OCI-LY1 (cell line): Measurements from ENCODE around the gene SLC35C1.

Source experiments
- EZH2 ChIP-seq: fragments of 200-600 bp; sonication (generic), shearing (Covaris generic); IDR thresholded peaks from 2 replicates; pipeline ENCODE4 v1.8.0; 2017; ENCODE audit warnings: borderline replicate concordance, mixed run types, mild to moderate bottlenecking, antibody characterized with exemption, low read length, moderate library complexity, mixed read lengths
- TF ChIP-seq, protein P1 (sequence below): fragments of 200-600 bp; sonication (generic), shearing (Covaris generic); IDR thresholded peaks from 2 replicates; pipeline ENCODE4 v1.5.1; 2017; ENCODE audit warnings: mild to moderate bottlenecking, antibody characterized with exemption, low read length, moderate library complexity, mixed read lengths

DNA sequence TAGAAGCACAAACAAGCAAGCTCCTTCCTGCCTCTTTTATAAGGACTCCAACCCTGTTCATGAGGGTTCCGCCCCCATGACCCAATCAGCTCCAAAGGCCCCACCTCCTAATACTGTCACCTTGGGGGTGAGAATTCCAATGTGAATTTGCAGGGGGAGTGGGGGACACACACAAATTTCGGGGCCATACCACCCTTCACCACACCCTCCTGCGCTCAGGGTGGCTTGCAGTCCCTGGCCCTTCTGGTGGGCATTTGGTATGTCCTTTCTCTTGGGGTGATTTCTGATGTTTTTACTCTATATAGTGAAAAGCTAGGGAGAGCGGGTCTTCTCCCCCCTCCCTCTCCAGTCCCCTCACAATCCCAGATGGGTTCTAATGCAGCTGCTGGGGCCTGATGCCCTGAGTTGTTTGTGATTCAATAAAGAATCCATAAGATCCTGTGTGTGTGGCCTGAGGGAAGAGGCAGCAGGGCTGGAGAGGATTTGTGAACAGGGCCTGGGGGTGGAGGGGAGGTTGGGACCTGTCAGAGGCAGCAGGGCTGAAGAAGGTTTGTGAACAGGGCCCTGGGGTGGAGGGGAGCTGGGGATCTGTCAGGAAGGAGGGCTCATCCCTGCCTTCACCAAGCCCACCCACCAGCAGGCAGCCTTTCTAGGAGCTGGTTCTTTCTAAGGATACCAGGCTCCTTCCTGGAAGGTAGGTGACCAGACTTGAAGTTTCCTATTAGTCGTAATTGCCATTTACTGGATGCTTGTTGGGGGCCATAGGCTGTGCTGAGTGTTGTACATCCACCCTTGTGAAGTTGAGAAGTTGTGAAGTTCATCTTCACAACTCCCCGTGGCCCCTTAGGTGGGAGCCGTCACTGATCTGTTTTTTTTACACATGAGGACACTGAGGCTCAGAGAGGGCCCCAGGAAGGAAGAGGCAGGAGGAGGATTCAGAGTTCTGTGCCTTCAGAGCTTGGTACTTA, 7.9 kb downstream of the SLC35C1 start:
- TF ChIP-seq, protein P1, sequence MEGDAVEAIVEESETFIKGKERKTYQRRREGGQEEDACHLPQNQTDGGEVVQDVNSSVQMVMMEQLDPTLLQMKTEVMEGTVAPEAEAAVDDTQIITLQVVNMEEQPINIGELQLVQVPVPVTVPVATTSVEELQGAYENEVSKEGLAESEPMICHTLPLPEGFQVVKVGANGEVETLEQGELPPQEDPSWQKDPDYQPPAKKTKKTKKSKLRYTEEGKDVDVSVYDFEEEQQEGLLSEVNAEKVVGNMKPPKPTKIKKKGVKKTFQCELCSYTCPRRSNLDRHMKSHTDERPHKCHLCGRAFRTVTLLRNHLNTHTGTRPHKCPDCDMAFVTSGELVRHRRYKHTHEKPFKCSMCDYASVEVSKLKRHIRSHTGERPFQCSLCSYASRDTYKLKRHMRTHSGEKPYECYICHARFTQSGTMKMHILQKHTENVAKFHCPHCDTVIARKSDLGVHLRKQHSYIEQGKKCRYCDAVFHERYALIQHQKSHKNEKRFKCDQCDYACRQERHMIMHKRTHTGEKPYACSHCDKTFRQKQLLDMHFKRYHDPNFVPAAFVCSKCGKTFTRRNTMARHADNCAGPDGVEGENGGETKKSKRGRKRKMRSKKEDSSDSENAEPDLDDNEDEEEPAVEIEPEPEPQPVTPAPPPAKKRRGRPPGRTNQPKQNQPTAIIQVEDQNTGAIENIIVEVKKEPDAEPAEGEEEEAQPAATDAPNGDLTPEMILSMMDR: no peak
- TF ChIP-seq EZH2: no peak
